ENCODE results near the gene BRSK2. TPM values are rescaled to one million over a fixed set of nuclear protein-coding genes. Genes with fewer than 3 reads are reported as not detected.

Gene BRSK2
- total and polyA plus RNA-seq, 9 of the 15 experiments (the other 6 are each of a cell fraction or from before 2014, with no cell fraction given): 0.06 to 0.52 (median 0.18) TPM; not detected in 5

DNA sequence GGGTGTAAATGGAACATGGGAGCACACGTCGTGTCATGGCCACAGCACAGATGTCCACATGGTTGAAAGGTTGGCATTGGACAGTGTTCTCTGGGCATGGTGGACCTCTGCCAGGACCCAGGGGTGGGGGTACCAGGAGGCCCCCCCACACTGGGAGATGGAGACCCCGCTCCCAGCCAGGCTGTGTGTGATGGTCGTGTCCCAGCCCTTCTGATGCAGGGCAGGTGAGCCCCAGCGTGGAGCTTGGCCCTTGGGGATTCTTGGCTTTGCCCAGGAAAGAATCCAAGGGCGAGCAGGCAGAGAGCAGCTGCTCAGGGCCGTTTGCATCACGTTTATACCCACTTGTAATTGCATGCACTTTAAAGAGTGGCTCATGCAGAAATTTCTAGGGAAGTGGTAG is 22.0 kb upstream of the BRSK2 start (continued):
- no peak for TF ChIP-seq ARID4B (CRISPR knock-in tag; IDR thresholded peaks at IDR 0.05)

DNA sequence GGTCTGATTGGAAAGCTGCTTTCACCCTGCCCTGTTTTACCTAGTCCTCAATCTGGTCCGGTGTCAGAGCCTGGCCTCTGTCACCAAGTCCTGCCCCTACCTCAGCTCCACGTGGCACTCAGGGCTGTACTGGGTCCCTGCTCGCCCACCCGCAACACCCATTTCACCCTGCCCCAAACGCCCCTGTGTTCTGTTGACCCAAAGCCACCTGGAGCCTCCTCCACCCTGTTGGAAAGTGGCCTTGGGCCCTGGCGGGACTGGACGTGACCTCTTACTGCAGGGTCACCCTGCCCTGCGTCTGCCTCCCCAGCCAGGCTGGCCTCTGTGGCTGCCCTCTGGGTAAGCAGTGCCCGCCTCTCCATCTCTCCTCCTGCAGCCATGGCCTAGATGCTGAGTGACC is 21.5 kb upstream of the BRSK2 start:
- DNase-seq (ENCODE audit: extremely low read depth in 1 of 4, low spot score in 3 of 4) (no peak), ATAC-seq (no peak), FAIRE-seq (no peak)
- H3K9ac ChIP-seq (ENCODE audit: insufficient read depth in 1 of 2, low read depth in 2 of 2, low read length in 2 of 2): no peak overlapping the region
- no peaks in the 10 kb centered on the region for H3K9me3 ChIP-seq (replicated peaks; ENCODE audit: control insufficient read depth, insufficient read depth, low read depth, low read length)
- H3K4me1 ChIP-seq (replicated peaks in 1 of 2; ENCODE audit: control insufficient read depth in 2 of 2, insufficient read depth in 2 of 2, low read length in 2 of 2): peaks cover 0 to 16% of the 10 kb centered on the region in 2 experiments; a peak in 1 of 5 replicates
- peaks cover 8 to 54% of the 10 kb centered on the region in 2 experiments; a peak in 3 of 5 replicates for H3K27me3 ChIP-seq (ENCODE audit: control insufficient read depth in 2 of 2, insufficient read depth in 2 of 2, low read length in 2 of 2)
- H3K9me1 ChIP-seq (ENCODE audit: control insufficient read depth, insufficient read depth, low read length): no peaks in the 10 kb centered on the region
- ChIA-PET CTCF (ENCODE audit: low intra/inter-chr PET ratio) (no interaction called here), POLR2A (interaction anchor here (1.6 kb wide), 1 partner anchor 25 kb away, joined by 4 read pairs; no protein-coding TSS in a partner anchor)
- no peak for TF ChIP-seq PYGO2 (tag; IDR thresholded peaks at IDR 0.05)
- TF ChIP-seq, protein P1, sequence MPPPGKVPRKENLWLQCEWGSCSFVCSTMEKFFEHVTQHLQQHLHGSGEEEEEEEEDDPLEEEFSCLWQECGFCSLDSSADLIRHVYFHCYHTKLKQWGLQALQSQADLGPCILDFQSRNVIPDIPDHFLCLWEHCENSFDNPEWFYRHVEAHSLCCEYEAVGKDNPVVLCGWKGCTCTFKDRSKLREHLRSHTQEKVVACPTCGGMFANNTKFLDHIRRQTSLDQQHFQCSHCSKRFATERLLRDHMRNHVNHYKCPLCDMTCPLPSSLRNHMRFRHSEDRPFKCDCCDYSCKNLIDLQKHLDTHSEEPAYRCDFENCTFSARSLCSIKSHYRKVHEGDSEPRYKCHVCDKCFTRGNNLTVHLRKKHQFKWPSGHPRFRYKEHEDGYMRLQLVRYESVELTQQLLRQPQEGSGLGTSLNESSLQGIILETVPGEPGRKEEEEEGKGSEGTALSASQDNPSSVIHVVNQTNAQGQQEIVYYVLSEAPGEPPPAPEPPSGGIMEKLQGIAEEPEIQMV (tag; conservative IDR thresholded peaks at IDR 0.05; ENCODE audit: low read depth): peak; percentile 45; the same call in 1 of the 2 replicates
- 3% methylated on average over 9 of the region's 9 CpGs for WGBS (ENCODE audit: insufficient coverage, low coverage, missing lambda C conversion rate)
- no peaks in the 10 kb centered on the region for H3K36me3 ChIP-seq (ENCODE audit: control insufficient read depth, insufficient read depth, low read length)
- H3K4me2 ChIP-seq (ENCODE audit: insufficient read depth, low read length): no peak overlapping the region
- no peak overlapping the region for H3K4me3 ChIP-seq
- no peak overlapping the region for H2AFZ ChIP-seq (ENCODE audit: low read depth, low read length)
- in situ Hi-C loops (cut with MboI) (no loop called here), intact Hi-C loops (cut with micrococcal nuclease) (no loop called here)
- H3K27ac ChIP-seq (ENCODE audit: extremely low read depth, low read depth, low read length): no peak overlapping the region
- no peaks in the 10 kb centered on the region for H3K79me2 ChIP-seq (ENCODE audit: control insufficient read depth, insufficient read depth, low read length)
- no TSS peak for BruUV-seq (replicated peaks)
- H4K20me1 ChIP-seq (replicated peaks; ENCODE audit: control insufficient read depth, insufficient read depth, low read length): no peaks in the 10 kb centered on the region; the same call in 1 of the 2 replicates

All from K562 (cell line).